Ovary (tissue), 9 donors: Measurements from ENCODE around the gene SEL1L3. TPM values are rescaled to one million over a fixed set of nuclear protein-coding genes. Genes with fewer than 3 reads are reported as not detected.
A peak's percentile ranks its signal among the peaks of the same experiment; 100 is the strongest.

Experiments
- DNase-seq, 5 donors: peaks; one replicate each; pipeline ENCODE4 v3.0.0-alpha.2; 2019 to 2020
- H3K27ac ChIP-seq, 2 donors: fragments of 200-600 bp; one replicate each; pipeline versions ENCODE4 v1.5.1 to v1.8.0; 2019 to 2022
- H3K27me3 ChIP-seq: fragments of 200-600 bp; one replicate; pipeline ENCODE4 v1.8.0; 2022
- H3K36me3 ChIP-seq: fragments of 200-600 bp; sonication (generic); one replicate; pipeline ENCODE4 v1.5.1; 2019
- H3K4me1 ChIP-seq: one replicate; pipeline ENCODE4 v1.8.1; 2013; ENCODE audit warnings: mild to moderate bottlenecking, moderate library complexity; ENCODE audit not compliant: insufficient read depth
- H3K4me3 ChIP-seq: fragments of 200-600 bp; sonication (generic); one replicate; pipeline ENCODE4 v1.5.1; 2017
- H3K9me3 ChIP-seq, 2 donors: fragments of 200-600 bp in 1 of 2; sonication (generic) in 1 of 2; one replicate each; pipeline versions ENCODE4 v1.5.1 to v1.8.1; 2013 to 2019; ENCODE audit warnings: mild to moderate bottlenecking in 1 of 2, moderate library complexity in 1 of 2
- EP300 ChIP-seq: sonication (generic); formaldehyde crosslinking; IDR thresholded peaks from one replicate; pipeline ENCODE4 v1.6.1; 2017; ENCODE audit warnings: antibody characterized with exemption
- POLR2A ChIP-seq: fragments of 450-650 bp; IDR thresholded peaks from one replicate; pipeline ENCODE4 v1.6.1; 2017; ENCODE audit warnings: antibody characterized with exemption, mild to moderate bottlenecking, moderate library complexity
- WGBS, 3 donors: extraction: QIAGEN DNeasy Blood & Tissue Kit in 1 of 3; methylation state at CpG; one replicate each; pipeline versions ENCODE4 v1.1.5 to v1.1.7; 2013 to 2017; 5-methylcytosine and 5-hydroxymethylcytosine counted together
- intact Hi-C, 4 donors: fragments of 100-400 bp; cut with DNase I; formaldehyde crosslinking; loops; one replicate each; pipeline versions ENCODE4 v1.11.0 to v1.15.1; 2022 to 2023
- polyA plus RNA-seq, 2 donors: library from polyadenylated mRNA; stranded (reverse); fragments of 200-250 nt in 1 of 2; fragments of 350-450 nt in 1 of 2; fragmentation: Illumina TruSeq in 1 of 2; extraction: RNeasy Lipid Tissue Mini Kit (QIAGEN cat#74804) in 1 of 2; gene quantifications; one replicate each; pipeline ENCODE4 v1.2.3, GENCODE V29; 2013 to 2014
- total RNA-seq, 7 donors: library from RNA; depleted of rRNA in 2 of 7; stranded (reverse); fragments of >200 nt in 2 of 7; fragmentation: NEBNext Ultra II Directional in 3 of 7; extraction: Animal tissue kit (Norgen Biotek cat#: 25700) in 3 of 7; gene quantifications; one replicate each; pipeline versions ENCODE4 v1.1.0 to v1.2.4, GENCODE V29; 2016 to 2023
- TF ChIP-seq, protein P1 (sequence below), 3 donors: fragments of 450-650 bp in 2 of 3; fragments of 200-600 bp in 1 of 3; IDR thresholded peaks; one replicate each; pipeline versions ENCODE4 v1.5.1 to v1.8.0; 2016 to 2022; ENCODE audit warnings: antibody characterized with exemption in 3 of 3, mild to moderate bottlenecking in 1 of 3
- donor health status: DM: no; HTN: no; CAD: no; lungs with moderate emphysema.
- donor health status: DM: no; HTN: no; CAD: no.
- donor health status: Bipolar disorder and iron deficiency.
- donor health status: DM: yes; HTN: yes; CAD: no.
- donor health status: DM: no; HTN: no; CAD: no.
- donor health status: DM: yes; HTN: yes; CAD: no.

Gene SEL1L3
- total and polyA plus RNA-seq, 9 donors, result 4.4 to 27.7 (median 8.3) TPM

DNA sequence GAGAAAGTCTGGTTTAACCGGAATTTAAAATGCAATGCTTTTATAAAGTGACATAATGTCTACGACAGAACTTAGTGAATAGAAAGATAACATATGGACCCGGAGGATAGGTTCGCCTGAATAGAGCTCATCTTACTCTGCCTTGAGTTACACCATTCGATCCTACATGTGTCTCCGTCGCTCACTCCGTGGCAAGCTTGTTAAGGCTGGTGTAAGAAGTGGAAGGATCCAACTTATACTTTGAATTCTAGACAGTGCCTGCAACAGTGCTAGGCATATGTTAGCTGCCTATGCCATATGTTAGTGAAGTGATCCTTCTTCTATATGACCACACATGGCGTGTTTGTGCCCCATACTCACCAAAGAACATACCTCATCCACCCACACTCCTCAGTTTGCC lies 50.9 kb downstream of the SEL1L3 start:
- DNase-seq, result no peak
- TF ChIP-seq POLR2A (no peak), EP300 (no peak)
- TF ChIP-seq, protein P1, sequence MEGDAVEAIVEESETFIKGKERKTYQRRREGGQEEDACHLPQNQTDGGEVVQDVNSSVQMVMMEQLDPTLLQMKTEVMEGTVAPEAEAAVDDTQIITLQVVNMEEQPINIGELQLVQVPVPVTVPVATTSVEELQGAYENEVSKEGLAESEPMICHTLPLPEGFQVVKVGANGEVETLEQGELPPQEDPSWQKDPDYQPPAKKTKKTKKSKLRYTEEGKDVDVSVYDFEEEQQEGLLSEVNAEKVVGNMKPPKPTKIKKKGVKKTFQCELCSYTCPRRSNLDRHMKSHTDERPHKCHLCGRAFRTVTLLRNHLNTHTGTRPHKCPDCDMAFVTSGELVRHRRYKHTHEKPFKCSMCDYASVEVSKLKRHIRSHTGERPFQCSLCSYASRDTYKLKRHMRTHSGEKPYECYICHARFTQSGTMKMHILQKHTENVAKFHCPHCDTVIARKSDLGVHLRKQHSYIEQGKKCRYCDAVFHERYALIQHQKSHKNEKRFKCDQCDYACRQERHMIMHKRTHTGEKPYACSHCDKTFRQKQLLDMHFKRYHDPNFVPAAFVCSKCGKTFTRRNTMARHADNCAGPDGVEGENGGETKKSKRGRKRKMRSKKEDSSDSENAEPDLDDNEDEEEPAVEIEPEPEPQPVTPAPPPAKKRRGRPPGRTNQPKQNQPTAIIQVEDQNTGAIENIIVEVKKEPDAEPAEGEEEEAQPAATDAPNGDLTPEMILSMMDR (IDR thresholded peaks at IDR 0.05), result no peak
- Histone ChIP-seq H3K9me3 (no peaks in the 10 kb centered on the region), H3K4me1 (peaks cover 9% of the 10 kb centered on the region), H3K27me3 (no peaks in the 10 kb centered on the region), H3K4me3 (no peak overlapping the region), H3K27ac (no peak overlapping the region), H3K36me3 (no peaks in the 10 kb centered on the region)
- intact Hi-C loops, result no loop called here
- WGBS, 3 donors, result 93% methylated on average over 9 of the region's 9 CpGs

DNA sequence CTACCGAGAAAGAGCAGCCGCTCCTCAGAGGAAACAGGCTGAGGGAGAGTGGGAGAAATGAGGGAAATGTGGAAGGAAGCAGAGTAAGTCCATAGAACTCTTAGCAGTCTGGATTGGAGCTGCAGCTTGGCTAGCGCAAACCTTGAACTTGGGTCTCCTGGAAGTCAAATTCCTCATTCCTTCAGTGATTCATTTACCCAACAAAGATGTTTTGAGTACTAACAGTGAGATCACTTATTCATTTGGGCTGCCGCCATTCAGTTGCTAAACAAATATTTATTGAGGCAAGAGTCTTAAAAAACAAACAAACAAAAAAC lies 51.5 kb downstream of the SEL1L3 start:
- Histone ChIP-seq H3K4me1 (peaks cover 9% of the 10 kb centered on the region), H3K4me3 (no peak overlapping the region), H3K27me3 (no peaks in the 10 kb centered on the region), H3K36me3 (no peaks in the 10 kb centered on the region), H3K9me3 (no peaks in the 10 kb centered on the region), H3K27ac (no peak overlapping the region)
- WGBS, 3 donors, result 15 to 32% (median 19%) methylated on average over 4 of the region's 4 CpGs
- TF ChIP-seq EP300 (no peak), POLR2A (no peak)
- TF ChIP-seq, protein P1 (IDR thresholded peaks at IDR 0.05), result no peak
- intact Hi-C loops, result no loop called here
- no peak for DNase-seq

DNA sequence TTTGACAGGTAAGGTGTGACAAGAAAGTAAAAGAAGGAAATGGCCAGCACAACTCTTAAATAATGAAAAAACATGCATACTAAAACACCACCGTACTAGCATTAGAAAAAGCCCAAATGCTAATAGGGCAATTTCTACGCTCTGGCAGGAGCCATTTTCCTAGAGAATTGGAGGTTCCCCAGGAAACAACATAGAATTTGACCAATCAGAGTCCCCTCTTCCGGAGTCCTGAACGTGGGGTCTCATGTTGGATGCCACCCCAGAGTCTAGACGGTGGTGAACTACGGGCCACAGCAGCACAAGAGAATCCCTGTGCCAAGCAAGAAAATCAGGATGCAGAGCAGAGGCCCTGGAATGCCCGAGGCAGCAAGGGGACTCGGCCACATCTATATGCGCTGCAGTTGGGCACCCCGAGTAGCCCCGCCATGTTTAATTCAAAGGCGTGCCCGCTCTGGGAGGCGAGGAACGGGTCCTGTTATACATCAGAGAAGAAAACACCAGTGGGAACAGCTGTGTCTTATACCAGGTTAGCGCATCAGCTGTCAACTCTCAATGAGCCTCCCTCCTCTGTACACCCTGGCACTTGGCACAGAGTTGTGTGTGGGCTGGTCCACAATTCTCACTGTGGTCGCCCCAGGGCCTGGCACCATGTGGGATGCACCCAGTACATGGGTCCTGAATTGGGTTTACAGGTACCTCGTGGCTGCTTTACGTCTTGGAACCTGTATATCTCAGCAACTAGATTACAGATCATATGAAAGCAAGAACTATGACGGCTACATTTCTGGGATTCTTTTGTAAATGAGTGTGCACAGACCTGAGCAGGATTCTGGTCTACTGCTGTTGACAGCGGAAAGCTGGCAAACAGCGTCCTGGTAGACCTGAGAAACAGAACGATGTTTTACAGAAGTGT lies 52.1 kb downstream of the SEL1L3 start:
- intact Hi-C loops, result no loop called here
- Histone ChIP-seq H3K27me3 (no peaks in the 10 kb centered on the region), H3K4me3 (no peak overlapping the region), H3K9me3 (no peaks in the 10 kb centered on the region), H3K4me1 (peaks cover 9% of the 10 kb centered on the region), H3K36me3 (no peaks in the 10 kb centered on the region), H3K27ac (no peak overlapping the region)
- TF ChIP-seq POLR2A, result no peak
- WGBS, 3 donors, result 75 to 80% (median 77%) methylated on average over 23 of the region's 23 CpGs
- peak in 1 of 5 donors; percentile 19 for DNase-seq

DNA sequence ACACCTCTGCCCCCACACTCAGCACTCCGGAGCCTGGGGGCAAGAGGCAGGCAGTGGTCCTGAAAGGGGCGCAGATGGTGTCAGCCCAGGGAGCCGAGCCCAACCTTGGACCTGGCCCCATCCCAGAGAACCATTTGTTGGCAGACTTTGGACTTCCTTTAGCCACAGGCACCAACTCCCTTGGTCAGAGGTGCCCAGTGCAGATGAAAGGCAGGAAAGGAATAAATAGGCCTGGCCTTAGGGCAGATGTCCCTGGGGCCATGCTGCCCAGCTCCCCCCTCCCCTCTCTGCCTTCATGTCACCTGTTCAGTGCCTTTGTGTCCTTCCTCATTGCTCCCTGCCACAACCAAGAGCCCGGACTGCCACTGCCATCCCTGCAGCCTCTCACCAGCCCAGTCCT lies 52.8 kb downstream of the SEL1L3 start:
- H3K4me1 ChIP-seq, result peaks cover 9% of the 10 kb centered on the region
- intact Hi-C loops, result no loop called here

More for the DNA sequence above, 52.8 kb downstream of the SEL1L3 start:
- TF ChIP-seq POLR2A, result no peak
- TF ChIP-seq EP300, result no peak
- TF ChIP-seq, protein P1 (IDR thresholded peaks at IDR 0.05), result no peak
- H3K36me3 ChIP-seq, result no peaks in the 10 kb centered on the region
- no peaks in the 10 kb centered on the region for H3K9me3 ChIP-seq
- 85 to 94% (median 85%) methylated on average over 4 of the region's 4 CpGs for WGBS, 3 donors
- no peak overlapping the region for H3K4me3 ChIP-seq
- H3K27ac ChIP-seq, result no peak overlapping the region
- H3K27me3 ChIP-seq, result no peaks in the 10 kb centered on the region
- DNase-seq, result no peak
